ENCODE results near the gene ARIH1.

DNA sequence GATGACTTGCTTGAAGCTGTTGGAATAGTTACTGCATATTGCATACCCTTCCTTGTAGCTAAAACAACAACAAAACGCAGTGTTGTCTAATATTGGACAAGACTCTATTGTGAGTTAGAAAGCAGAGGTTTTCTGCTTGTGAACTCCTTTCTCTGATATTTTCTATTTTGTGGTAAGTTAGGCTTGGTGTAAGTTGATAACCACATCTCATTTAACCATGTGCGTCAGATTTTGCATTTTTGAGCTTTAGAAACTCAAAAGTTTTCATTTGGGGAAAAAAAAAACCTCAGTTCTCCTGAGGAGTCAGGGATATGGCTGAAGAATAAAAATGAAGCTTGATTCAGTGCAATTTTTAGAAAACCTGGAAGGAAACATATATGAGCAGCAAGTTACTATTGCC is 1.5 kb downstream of the ARIH1 start:
- no peak for TF ChIP-seq MEF2A (IDR thresholded peaks at IDR 0.05; ENCODE audit: borderline replicate concordance, low read depth)
- TF ChIP-seq, protein P1, sequence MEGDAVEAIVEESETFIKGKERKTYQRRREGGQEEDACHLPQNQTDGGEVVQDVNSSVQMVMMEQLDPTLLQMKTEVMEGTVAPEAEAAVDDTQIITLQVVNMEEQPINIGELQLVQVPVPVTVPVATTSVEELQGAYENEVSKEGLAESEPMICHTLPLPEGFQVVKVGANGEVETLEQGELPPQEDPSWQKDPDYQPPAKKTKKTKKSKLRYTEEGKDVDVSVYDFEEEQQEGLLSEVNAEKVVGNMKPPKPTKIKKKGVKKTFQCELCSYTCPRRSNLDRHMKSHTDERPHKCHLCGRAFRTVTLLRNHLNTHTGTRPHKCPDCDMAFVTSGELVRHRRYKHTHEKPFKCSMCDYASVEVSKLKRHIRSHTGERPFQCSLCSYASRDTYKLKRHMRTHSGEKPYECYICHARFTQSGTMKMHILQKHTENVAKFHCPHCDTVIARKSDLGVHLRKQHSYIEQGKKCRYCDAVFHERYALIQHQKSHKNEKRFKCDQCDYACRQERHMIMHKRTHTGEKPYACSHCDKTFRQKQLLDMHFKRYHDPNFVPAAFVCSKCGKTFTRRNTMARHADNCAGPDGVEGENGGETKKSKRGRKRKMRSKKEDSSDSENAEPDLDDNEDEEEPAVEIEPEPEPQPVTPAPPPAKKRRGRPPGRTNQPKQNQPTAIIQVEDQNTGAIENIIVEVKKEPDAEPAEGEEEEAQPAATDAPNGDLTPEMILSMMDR (IDR thresholded peaks at IDR 0.05), result no peak
- TF ChIP-seq YY1 (IDR thresholded peaks at IDR 0.05; ENCODE audit: low read depth), result no peak
- TF ChIP-seq EP300 (IDR thresholded peaks at IDR 0.05; ENCODE audit: borderline replicate concordance in 1 of 2, low read depth in 1 of 2, low read length in 1 of 2), result no peak
- no peak for TF ChIP-seq RCOR1 (IDR thresholded peaks at IDR 0.05; ENCODE audit: low read length)
- no peak for TF ChIP-seq TCF12 (IDR thresholded peaks at IDR 0.05)
- TF ChIP-seq RXRA (IDR thresholded peaks at IDR 0.05; ENCODE audit: borderline replicate concordance, low read depth), result no peak

Measured in SK-N-SH (cell line).